ENCODE measurements around the gene TBXAS1. TPM values are rescaled to one million over a fixed set of nuclear protein-coding genes. Genes with fewer than 3 reads are reported as not detected.
"Not testable (repeated sequence)": the region's sequence is repeated elsewhere in the genome, so short reads cannot be mapped to it uniquely, and the experiment has no call there.

TBXAS1 gene
- total RNA-seq, 2 donors from 2014 or later: 19.6 to 20.9 TPM

DNA sequence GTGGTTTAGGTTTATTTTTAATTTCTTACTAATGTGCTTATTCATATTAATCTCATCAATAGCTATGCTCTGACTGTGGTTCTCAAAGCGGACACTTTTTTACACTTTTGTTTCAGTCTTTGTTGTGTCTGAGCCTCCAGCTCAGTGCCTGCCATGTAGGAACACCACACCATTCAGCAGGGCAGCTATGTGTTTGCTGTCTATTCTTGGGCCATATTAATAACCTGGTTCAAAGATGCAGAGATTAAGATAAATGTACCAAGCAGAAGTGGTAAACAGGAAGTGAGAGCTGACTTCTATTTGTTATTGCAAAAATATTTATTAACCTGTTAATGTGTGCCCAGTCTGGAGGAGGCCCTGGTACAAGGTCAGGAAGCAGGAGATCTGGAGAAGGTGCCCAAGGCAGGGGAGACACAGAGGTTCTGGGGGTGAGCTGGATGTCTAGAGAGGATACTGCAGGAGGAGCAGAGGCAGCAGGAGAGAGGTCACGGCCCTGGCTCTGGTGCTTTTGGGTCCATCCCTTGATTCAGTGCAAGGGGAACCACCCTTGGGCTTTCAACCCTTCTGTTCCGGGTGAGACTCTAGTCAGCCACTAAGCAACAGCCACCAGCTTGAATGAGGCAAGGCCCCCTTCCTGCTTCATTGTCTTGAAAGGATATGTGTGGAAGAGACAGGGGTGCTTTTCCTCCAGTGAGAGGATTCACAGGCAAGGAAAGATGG lies 1.9 kb downstream of the TBXAS1 start:
- Mint-ChIP-seq H3K4me1 (peaks cover 27% of the 10 kb centered on the region), H3K27ac (peak overlapping the region; percentile 97), H3K36me3 (ENCODE audit: low read depth) (no peaks in the 10 kb centered on the region), H3K4me3 (peak overlapping the region; percentile 89), H3K27me3 (peaks cover 5% of the 10 kb centered on the region)
- peak; percentile 50 for ATAC-seq
- DNase-seq: no peak
- no peaks in the 10 kb centered on the region for H3K9me3 ChIP-seq (ENCODE audit: control insufficient read depth, low read length, poor library complexity, severe bottlenecking)

DNA sequence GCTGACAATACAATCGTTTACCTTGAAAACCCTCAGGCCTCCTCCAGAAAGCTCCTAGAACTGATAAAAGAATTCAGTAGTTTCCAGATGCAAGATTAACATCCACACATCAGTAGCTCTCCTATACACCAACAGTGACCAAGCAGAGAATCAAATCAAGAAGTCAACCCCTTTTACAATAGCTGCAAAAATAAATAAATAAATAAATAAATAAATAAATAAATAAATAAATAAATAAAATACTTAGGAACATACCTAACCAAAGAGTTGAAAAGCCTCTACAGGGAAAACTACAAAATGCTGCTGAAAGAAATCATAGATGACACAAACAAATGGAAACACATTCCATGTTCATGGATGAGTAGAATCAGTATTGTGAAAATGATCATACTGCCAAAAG lies 6.8 kb downstream of the TBXAS1 start:
- H3K27me3 Mint-ChIP-seq; H3K27ac Mint-ChIP-seq; H3K4me3 Mint-ChIP-seq; H3K4me1 Mint-ChIP-seq; H3K9me3 ChIP-seq (ENCODE audit: control insufficient read depth, low read length, poor library complexity, severe bottlenecking); ATAC-seq; H3K36me3 Mint-ChIP-seq (ENCODE audit: low read depth); DNase-seq: not testable (repeated sequence)

DNA sequence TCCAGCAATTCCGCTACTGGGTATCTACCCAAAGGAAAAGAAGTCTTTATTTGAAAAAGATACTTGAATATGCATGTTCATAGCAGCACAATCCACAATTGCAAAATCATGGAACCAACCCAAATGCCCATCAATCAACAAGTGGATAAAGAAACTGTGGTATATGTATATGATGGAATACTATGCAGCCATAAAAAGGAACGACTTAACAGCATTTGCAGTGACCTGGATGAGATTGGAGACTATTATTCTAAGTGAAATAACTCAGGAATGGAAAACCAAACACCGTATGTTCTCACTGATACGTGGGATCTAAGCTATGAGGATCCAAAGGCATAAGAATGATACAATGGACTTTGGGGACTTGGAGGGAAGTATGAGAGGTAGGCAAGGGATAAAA lies 8.2 kb downstream of the TBXAS1 start:
- not testable (repeated sequence) for H3K27me3 Mint-ChIP-seq; ATAC-seq; H3K9me3 ChIP-seq (ENCODE audit: control insufficient read depth, low read length, poor library complexity, severe bottlenecking); H3K27ac Mint-ChIP-seq; H3K4me3 Mint-ChIP-seq; DNase-seq; H3K4me1 Mint-ChIP-seq; H3K36me3 Mint-ChIP-seq (ENCODE audit: low read depth)

DNA sequence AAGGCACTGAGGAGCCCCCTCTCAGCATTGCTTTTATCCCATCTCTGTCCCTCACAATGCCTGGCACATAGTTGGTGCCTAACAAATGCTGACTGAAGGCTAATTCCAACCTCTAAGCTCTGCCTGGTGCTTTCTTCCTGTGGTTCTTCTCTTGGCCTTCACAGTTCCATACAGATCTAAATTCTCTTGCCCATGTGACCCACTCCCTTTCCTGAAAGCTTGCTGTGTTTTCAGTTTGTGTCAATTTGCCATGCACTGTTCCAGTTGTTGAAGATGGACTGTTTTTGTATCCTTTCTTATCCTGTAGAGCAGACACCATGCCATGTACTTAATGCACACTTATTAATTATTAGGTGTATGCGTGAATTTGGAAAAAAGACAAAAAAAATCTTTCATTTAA lies 9.2 kb downstream of the TBXAS1 start:
- Mint-ChIP-seq H3K27ac (no peak overlapping the region), H3K36me3 (ENCODE audit: low read depth) (peaks cover 2% of the 10 kb centered on the region), H3K4me1 (peaks cover 3% of the 10 kb centered on the region), H3K4me3 (no peak overlapping the region), H3K27me3 (no peaks in the 10 kb centered on the region)
- no peak for ATAC-seq
- DNase-seq: no peak
- no peaks in the 10 kb centered on the region for H3K9me3 ChIP-seq (ENCODE audit: control insufficient read depth, low read length, poor library complexity, severe bottlenecking)

DNA sequence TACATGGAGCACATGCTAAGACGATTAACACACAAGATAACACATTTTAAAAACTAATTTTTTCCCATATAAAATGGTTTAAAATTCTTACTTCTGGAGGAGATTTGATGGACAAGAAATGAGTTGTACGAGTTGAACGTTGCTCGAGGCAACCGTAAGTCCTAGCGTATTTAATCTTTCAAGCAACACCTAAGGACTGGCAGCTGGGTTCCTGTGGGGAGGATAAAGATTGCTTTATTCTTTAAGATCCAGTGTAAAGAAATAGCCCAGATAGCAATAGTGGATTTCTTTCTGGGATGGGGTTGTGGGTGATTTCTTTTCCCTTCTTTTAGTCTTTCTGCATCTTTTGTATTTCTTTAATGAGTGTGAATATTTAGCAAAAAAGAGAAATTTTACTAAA lies 9.8 kb downstream of the TBXAS1 start:
- no peaks in the 10 kb centered on the region for H3K27me3 Mint-ChIP-seq
- H3K9me3 ChIP-seq (ENCODE audit: control insufficient read depth, low read length, poor library complexity, severe bottlenecking): no peaks in the 10 kb centered on the region
- peaks cover 6% of the 10 kb centered on the region for H3K4me1 Mint-ChIP-seq
- H3K4me3 Mint-ChIP-seq: no peak overlapping the region
- peaks cover 2% of the 10 kb centered on the region for H3K36me3 Mint-ChIP-seq (ENCODE audit: low read depth)
- no peak for ATAC-seq
- peak overlapping the region; percentile 59 for H3K27ac Mint-ChIP-seq
- no peak for DNase-seq

DNA sequence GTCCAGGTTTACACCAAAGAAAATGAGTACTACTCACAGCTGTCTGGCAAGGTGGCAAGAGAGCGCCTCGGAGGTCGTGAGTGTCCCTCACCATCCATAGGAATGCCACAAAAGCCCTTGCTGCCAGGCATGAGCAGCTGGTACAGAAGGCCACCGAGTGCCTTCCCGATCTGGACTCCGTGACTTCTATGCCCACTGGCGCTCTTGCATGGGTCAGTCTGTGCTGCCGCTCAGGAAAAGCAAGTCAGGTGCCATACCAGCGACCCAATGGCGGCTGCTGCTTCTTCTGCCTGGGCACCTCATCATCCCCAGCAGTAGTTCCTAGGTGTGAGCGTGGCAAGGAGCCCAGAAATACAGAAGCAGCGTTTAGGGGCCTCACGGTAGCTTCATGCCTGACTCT lies 11.7 kb downstream of the TBXAS1 start:
- Mint-ChIP-seq H3K4me3 (no peak overlapping the region), H3K4me1 (peaks cover 7% of the 10 kb centered on the region), H3K27me3 (no peaks in the 10 kb centered on the region), H3K27ac (no peak overlapping the region), H3K36me3 (ENCODE audit: low read depth) (peaks cover 5% of the 10 kb centered on the region)
- no peak for DNase-seq
- no peak for ATAC-seq
- H3K9me3 ChIP-seq (ENCODE audit: control insufficient read depth, low read length, poor library complexity, severe bottlenecking): no peaks in the 10 kb centered on the region

DNA sequence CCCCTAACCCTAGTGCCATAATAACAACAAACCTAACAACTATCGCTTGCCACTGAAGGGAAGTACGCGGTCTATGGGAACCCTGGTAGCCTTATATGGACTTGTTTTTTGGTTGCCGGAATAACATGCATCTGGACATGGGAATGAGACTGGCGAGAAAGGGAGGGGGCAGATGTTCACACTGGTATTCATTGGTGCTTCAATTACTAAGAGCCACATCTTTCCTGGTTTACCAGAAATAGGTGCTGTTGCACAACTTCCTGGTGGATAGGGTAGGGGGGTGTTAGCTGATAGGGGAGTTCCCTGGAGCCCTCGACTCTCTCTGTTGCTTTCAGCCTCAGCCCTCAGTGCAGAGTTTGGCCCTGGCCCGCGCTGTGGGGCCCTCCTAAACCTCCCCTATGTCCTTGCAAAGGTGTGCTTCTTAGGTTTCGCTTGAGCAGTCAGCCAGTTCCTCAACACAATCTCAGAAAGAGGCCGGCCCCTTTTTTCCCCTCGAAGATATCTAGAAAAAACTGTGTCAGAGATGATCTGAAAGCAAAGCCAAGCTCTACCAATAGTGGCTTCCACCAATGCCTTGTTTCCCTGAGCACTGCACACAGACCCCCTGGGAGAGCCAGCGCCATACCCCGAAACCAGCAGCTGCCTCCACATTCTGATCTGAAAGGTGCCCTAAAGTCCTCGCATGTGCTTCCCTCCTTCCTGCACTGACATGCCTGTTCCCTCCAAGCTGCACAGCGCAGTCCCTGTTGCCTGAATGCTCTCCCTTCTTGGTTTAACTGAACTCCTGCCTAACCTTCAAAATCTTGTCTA lies 13.5 kb downstream of the TBXAS1 start:
- Mint-ChIP-seq H3K36me3 (ENCODE audit: low read depth) (peaks cover 5% of the 10 kb centered on the region), H3K27me3 (no peaks in the 10 kb centered on the region), H3K4me1 (peaks cover 7% of the 10 kb centered on the region), H3K27ac (no peak overlapping the region), H3K4me3 (no peak overlapping the region)
- no peaks in the 10 kb centered on the region for H3K9me3 ChIP-seq (ENCODE audit: control insufficient read depth, low read length, poor library complexity, severe bottlenecking)
- ATAC-seq (no peak), DNase-seq (no peak)

DNA sequence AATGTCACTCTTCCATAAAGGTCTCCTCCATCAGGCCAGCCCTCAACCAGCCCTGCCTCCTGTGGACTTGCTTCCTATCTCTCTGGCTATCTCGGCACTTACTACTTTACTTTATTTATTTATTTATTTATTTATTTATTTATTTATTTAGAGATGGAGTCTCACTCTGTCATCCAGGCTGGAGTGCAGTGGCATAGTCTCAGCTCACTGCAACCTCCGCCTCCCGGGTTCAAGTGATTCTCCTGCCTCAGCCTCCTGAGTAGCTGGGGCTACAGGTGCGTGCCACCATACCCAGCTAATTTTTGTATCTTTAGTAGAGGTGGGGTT lies 14.1 kb downstream of the TBXAS1 start:
- not testable (repeated sequence) for H3K27ac Mint-ChIP-seq, ATAC-seq

DNA sequence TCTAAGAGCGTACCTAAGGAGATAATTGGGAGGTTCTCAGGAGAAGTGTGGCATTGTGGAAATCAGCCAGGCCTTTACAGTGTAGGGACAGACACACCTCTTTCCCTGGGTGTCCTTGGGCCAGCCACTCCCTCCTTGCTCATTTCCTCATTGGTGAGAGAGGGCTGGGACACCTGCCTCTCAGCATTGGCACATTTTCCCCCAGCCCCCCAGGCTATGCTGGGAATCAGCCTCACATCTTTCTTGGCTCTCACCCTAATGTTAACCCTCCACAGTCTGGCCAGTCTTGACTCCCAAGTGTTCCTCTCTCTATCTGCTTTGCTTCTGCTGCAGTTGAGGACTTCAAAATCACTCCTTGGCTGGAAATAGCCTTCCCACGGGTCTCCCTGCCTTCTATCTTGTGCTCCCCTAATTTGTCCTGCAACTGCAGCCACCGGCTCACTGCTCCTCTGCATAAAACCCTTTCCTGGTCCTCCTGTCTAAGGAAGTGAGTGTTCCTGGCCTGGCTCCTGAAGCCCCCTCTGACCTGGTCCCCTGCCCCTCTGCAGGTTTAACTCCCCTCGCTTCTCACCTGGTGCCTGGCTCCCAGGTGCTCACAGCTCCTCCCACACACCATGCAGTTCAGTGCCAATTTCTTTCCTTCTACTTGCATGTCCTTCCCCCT lies 15.8 kb downstream of the TBXAS1 start:
- H3K9me3 ChIP-seq (ENCODE audit: control insufficient read depth, low read length, poor library complexity, severe bottlenecking): no peaks in the 10 kb centered on the region
- DNase-seq (no peak), ATAC-seq (no peak)
- no peaks in the 10 kb centered on the region for H3K27me3 Mint-ChIP-seq
- H3K4me1 Mint-ChIP-seq: peaks cover 7% of the 10 kb centered on the region
- no peak overlapping the region for H3K27ac Mint-ChIP-seq
- no peak overlapping the region for H3K4me3 Mint-ChIP-seq
- peaks cover 7% of the 10 kb centered on the region for H3K36me3 Mint-ChIP-seq (ENCODE audit: low read depth)

More for the DNA sequence above, 14.1 kb downstream of the TBXAS1 start:
- H3K4me3 Mint-ChIP-seq; DNase-seq; H3K4me1 Mint-ChIP-seq; H3K9me3 ChIP-seq (ENCODE audit: control insufficient read depth, low read length, poor library complexity, severe bottlenecking); H3K36me3 Mint-ChIP-seq (ENCODE audit: low read depth); H3K27me3 Mint-ChIP-seq: not testable (repeated sequence)

DNA sequence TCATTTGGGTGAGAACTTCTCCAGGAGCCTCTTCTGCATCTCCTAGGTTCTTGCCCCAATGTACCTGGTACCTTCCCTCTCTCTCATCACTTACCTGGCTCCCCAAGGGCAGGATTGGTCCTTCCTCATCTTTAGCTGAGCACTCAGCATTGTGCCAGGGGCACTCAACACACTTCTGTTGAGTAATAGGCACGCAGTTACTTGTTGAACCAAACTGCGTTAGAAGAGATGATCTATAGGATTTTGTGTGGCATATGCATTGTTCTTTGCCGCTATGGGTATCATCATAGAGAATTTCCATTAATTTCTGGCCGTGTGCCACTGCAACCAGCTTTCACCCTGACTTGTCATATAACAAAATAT lies 16.4 kb downstream of the TBXAS1 start:
- Mint-ChIP-seq H3K4me3 (no peak overlapping the region), H3K4me1 (peaks cover 7% of the 10 kb centered on the region), H3K27ac (no peak overlapping the region), H3K36me3 (ENCODE audit: low read depth) (peaks cover 7% of the 10 kb centered on the region), H3K27me3 (no peaks in the 10 kb centered on the region)
- no peaks in the 10 kb centered on the region for H3K9me3 ChIP-seq (ENCODE audit: control insufficient read depth, low read length, poor library complexity, severe bottlenecking)
- no peak for ATAC-seq
- no peak for DNase-seq

DNA sequence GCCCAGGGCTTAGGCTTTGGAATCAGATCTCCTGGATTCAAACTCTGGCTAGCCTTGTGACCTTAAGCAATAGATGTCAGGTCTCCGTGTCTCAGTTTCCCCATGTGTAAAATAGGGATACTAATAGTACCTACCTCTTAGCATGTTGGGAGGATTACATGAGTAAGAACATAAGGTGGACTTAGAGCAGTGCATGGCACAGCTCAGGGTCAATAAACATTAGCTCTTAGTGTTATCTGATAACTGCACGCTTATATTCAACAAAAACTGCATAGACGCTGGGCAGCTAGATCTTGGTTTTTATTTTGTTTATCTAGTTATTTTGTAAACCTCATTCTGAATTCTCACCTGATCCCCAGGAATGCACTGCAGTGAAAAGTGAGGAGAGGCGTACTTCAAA lies 17.2 kb downstream of the TBXAS1 start:
- no peak for ATAC-seq
- Mint-ChIP-seq H3K4me1 (peaks cover 7% of the 10 kb centered on the region), H3K27me3 (no peaks in the 10 kb centered on the region), H3K4me3 (no peak overlapping the region), H3K27ac (no peak overlapping the region), H3K36me3 (ENCODE audit: low read depth) (peaks cover 7% of the 10 kb centered on the region)
- DNase-seq: no peak
- no peaks in the 10 kb centered on the region for H3K9me3 ChIP-seq (ENCODE audit: control insufficient read depth, low read length, poor library complexity, severe bottlenecking)

DNA sequence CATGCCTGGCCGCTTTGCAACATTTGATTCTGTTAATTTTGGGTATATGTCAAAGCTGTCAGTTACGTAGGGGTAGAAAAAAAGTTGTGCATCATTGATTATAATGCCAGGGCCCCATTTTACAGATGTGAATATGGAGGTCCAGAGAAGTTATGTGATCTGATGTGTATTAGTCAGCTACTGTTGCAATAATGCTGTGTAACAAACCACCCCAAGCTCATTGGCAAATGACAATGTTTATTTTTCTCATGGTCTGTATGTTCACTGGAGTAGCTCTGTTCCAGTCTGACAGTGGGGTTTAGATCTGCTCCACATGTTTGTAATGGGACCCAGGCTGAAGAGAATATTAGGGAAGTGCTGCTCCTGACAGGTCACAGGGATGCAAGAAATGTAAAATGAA lies 19.2 kb downstream of the TBXAS1 start:
- peaks cover 4% of the 10 kb centered on the region for H3K36me3 Mint-ChIP-seq (ENCODE audit: low read depth)
- ATAC-seq (no peak), DNase-seq (no peak)
- no peaks in the 10 kb centered on the region for H3K27me3 Mint-ChIP-seq
- H3K9me3 ChIP-seq (ENCODE audit: control insufficient read depth, low read length, poor library complexity, severe bottlenecking): no peaks in the 10 kb centered on the region
- no peak overlapping the region for H3K4me3 Mint-ChIP-seq
- H3K4me1 Mint-ChIP-seq: peaks cover 6% of the 10 kb centered on the region
- no peak overlapping the region for H3K27ac Mint-ChIP-seq

DNA sequence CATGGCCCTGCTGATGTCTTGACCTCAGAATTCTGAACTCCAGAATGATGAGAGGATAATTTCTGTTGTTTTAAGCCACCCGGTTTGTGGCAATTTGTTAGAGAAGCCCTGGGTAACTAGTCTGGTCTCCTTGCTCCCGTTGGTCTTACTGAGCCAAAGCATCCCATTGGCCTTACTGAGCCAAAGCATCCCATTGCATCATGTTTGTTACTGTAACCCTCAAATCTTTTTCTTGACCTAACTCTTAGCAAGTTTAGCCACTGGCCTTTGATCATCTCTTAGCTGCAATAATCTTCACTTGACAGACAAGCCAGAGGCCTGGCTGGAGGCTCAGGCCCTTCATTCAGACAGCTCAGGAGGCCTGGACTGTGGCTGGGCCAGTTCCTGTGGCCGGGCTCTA lies 21.8 kb downstream of the TBXAS1 start:
- peaks cover 20% of the 10 kb centered on the region for H3K4me1 Mint-ChIP-seq
- H3K9me3 ChIP-seq (ENCODE audit: control insufficient read depth, low read length, poor library complexity, severe bottlenecking): no peaks in the 10 kb centered on the region
- no peak overlapping the region for H3K27ac Mint-ChIP-seq

More for the DNA sequence above, 21.8 kb downstream of the TBXAS1 start:
- Mint-ChIP-seq H3K27me3 (no peaks in the 10 kb centered on the region), H3K4me3 (no peak overlapping the region), H3K36me3 (ENCODE audit: low read depth) (peaks cover 2% of the 10 kb centered on the region)
- DNase-seq (no peak), ATAC-seq (no peak)
